GM23248 (cell line): ENCODE results near the gene ADGRF5.

Experiments used
- EZH2 ChIP-seq: fragments of 200-600 bp; sonication (generic); IDR thresholded peaks from 2 replicates; pipeline ENCODE4 v1.6.1; 2018; ENCODE audit warnings: antibody characterized with exemption, mild to moderate bottlenecking; ENCODE audit not compliant: insufficient read depth, poor library complexity, severe bottlenecking
- EZH2phosphoT487 ChIP-seq: fragments of 200-600 bp; sonication (generic); IDR thresholded peaks from 2 replicates; pipeline ENCODE4 v1.6.1; 2018; ENCODE audit warnings: antibody characterized with exemption, moderate library complexity, mild to moderate bottlenecking, low read depth; ENCODE audit not compliant: insufficient read depth

- TF ChIP-seq EZH2 (no peak), EZH2phosphoT487 (no peak)
Measured at GRCh38 chr6:46900266-46900665, 21.5 kb downstream of the ADGRF5 start.
